Adipose tissue (tissue), 3 donors: ENCODE results near the gene EXTL1. TPM values are rescaled to one million over a fixed set of nuclear protein-coding genes. Genes with fewer than 3 reads are reported as not detected.
"Not testable (repeated sequence)": the region's sequence is repeated elsewhere in the genome, so short reads cannot be mapped to it uniquely, and the experiment has no call there.

Source experiments
- H3K27ac ChIP-seq: one replicate; pipeline ENCODE4 v1.5.1; 2013; ENCODE audit warnings: low read depth, low read length
- whole genome bisulfite sequencing, 3 donors: extraction: QIAGEN DNeasy Blood & Tissue Kit; methylation state at CpG; one replicate each; pipeline ENCODE4 v1.1.7; 2013; 5-methylcytosine and 5-hydroxymethylcytosine counted together
- polyA plus RNA-seq, 3 donors: library from polyadenylated mRNA; stranded (reverse); fragments of 200-250 nt; gene quantifications; one replicate each; pipeline ENCODE4 v1.2.3, GENCODE V29; 2013
- donor health status: healthy with polysubstance abuse.
- donor health status: Bipolar disorder and iron deficiency.
- donor health status: healthy.

The EXTL1 gene
- polyA plus RNA-seq: under 1 TPM; 0.04 to 0.34 (median 0.09) TPM

- WGBS, 3 donors: 40 to 54% (median 44%) methylated on average over 14 to 15 of the region's 15 CpGs
- no peak within 1 kb of the TSS for H3K27ac ChIP-seq
These were observed at the start of gene EXTL1 for GRCh38 chr1:26021647-26022403. Gene EXTL1 (plus strand): TSS chr1:26021775. CDS start chr1:26022647, 872 bp downstream.

GRCh38 chr1:25971811-25972180 lies 49.8 kb upstream of the EXTL1 start:
- WGBS, 3 donors: 59 to 78% (median 63%) methylated on average over 1 of the region's 1 CpG
- no peak overlapping the region for H3K27ac ChIP-seq

- WGBS, 3 donors: 88 to 93% (median 89%) methylated on average over 6 of the region's 6 CpGs
- no peak overlapping the region for H3K27ac ChIP-seq
These were observed 47.8 kb upstream of the EXTL1 start for GRCh38 chr1:25973610-25974321.

- 80 to 91% (median 83%) methylated on average over 5 of the region's 5 CpGs for WGBS, 3 donors
These were observed 43.8 kb upstream of the EXTL1 start for GRCh38 chr1:25977801-25978200.

GRCh38 chr1:25978403-25978802 lies 43.2 kb upstream of the EXTL1 start:
- WGBS, 3 donors: 57 to 78% (median 76%) methylated on average over 2 of the region's 2 CpGs
- no peak overlapping the region for H3K27ac ChIP-seq

More at GRCh38 chr1:25977801-25978200, 43.8 kb upstream of the EXTL1 start:
- H3K27ac ChIP-seq: no peak overlapping the region

- H3K27ac ChIP-seq: no peak overlapping the region
- 49 to 91% (median 76%) methylated on average over 7 of the region's 7 CpGs for WGBS, 3 donors
These were observed 42.4 kb upstream of the EXTL1 start for GRCh38 chr1:25979210-25979609.

- H3K27ac ChIP-seq: no peak overlapping the region
- WGBS, 3 donors: 77 to 95% (median 94%) methylated on average over 1 of the region's 1 CpG
These were observed 36.4 kb upstream of the EXTL1 start for GRCh38 chr1:25985171-25985570.

- no peak overlapping the region for H3K27ac ChIP-seq
- 80 to 93% (median 86%) methylated on average over 3 of the region's 3 CpGs for WGBS, 3 donors
These were observed 35.9 kb upstream of the EXTL1 start for GRCh38 chr1:25985670-25986069.

GRCh38 chr1:25986773-25987172 lies 34.8 kb upstream of the EXTL1 start:
- WGBS, 3 donors: 98% methylated on average over 10 of the region's 10 CpGs
- not testable (repeated sequence) for H3K27ac ChIP-seq

GRCh38 chr1:25987951-25988350 lies 33.6 kb upstream of the EXTL1 start:
- H3K27ac ChIP-seq: no peak overlapping the region
- 77 to 98% (median 96%) methylated on average over 2 of the region's 2 CpGs for WGBS, 3 donors

GRCh38 chr1:25989440-25990234 lies 31.9 kb upstream of the EXTL1 start:
- no peak overlapping the region for H3K27ac ChIP-seq
- WGBS, 3 donors: 73 to 83% (median 79%) methylated on average over 11 of the region's 11 CpGs

GRCh38 chr1:25990251-25990650 lies 31.3 kb upstream of the EXTL1 start:
- 52 to 73% (median 56%) methylated on average over 6 of the region's 6 CpGs for WGBS, 3 donors
- H3K27ac ChIP-seq: no peak overlapping the region

GRCh38 chr1:25990702-25991395 lies 30.7 kb upstream of the EXTL1 start:
- WGBS, 3 donors: 49 to 79% (median 54%) methylated on average over 15 of the region's 15 CpGs

GRCh38 chr1:25991937-25992688 lies 29.5 kb upstream of the EXTL1 start:
- no peak overlapping the region for H3K27ac ChIP-seq
- WGBS, 3 donors: 62 to 86% (median 62%) methylated on average over 5 of the region's 5 CpGs

More at GRCh38 chr1:25990702-25991395, 30.7 kb upstream of the EXTL1 start:
- H3K27ac ChIP-seq: no peak overlapping the region

- no peak overlapping the region for H3K27ac ChIP-seq
- 93% methylated on average over 9 of the region's 9 CpGs for WGBS, 3 donors
These were observed 28.8 kb upstream of the EXTL1 start for GRCh38 chr1:25992689-25993171.

- no peak overlapping the region for H3K27ac ChIP-seq
- WGBS, 3 donors: 89 to 91% (median 89%) methylated on average over 8 of the region's 8 CpGs
These were observed 28.2 kb upstream of the EXTL1 start for GRCh38 chr1:25993197-25993951.
